ENCODE results near the gene NOL8.

Gene NOL8

DNA sequence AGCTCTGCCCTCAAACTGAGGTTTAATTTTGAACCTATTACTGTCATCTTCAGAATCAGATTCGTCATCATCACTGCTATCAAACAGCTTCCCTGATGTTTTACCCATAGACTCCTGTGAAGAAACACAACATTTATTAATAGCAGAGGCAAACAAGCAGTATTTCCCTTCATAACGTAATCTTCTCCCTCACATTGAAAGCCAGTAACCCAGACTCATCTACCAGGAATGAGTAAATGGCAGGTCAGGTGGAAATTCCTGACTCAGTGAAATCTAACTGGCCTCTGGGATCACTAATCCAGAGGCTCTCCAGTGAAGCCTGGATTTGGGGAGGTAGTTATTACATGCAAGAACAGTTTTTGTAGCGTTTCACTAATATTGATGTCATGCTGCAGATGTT, 14.6 kb downstream of the NOL8 start:
- no peak for DNase-seq

DNA sequence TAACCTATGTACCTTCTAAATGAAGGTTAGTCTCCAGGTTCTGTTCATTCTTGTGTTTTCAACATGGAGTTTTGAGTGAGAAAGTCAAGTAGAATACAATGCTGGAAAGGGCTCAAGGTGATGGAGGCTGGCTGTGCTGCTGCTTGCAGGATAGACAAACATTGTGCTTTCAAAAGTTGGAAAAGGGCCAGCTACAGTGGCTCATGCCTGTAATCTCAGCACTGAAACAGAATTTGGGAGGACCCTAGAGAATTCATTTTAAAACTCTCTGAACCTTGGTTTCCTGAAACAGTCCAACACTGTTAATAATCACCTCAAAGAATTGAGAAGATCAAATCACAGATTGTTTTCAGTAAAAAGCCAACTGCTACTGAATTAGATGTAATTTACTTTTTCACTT, 16.3 kb downstream of the NOL8 start:
- DNase-seq = no peak

DNA sequence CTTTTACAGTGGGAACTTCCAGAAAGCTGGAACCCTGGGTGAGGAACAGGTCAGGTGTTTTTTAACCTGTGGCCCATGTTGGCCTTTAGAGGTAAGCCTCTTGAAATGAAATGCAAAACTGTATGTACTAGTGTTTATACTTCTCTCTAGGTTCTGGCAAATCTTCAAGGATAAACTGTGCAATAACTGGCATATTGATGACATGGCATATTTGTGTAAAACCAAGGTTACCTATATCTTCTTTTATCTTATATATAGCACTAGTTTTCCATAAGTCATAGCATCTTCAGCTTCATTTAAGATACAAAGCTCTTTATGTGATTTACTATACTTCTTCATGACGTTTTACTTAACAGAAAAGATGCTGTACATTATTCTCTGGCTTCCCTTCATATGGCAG, 24.2 kb downstream of the NOL8 start:
- DNase-seq = no peak

DNA sequence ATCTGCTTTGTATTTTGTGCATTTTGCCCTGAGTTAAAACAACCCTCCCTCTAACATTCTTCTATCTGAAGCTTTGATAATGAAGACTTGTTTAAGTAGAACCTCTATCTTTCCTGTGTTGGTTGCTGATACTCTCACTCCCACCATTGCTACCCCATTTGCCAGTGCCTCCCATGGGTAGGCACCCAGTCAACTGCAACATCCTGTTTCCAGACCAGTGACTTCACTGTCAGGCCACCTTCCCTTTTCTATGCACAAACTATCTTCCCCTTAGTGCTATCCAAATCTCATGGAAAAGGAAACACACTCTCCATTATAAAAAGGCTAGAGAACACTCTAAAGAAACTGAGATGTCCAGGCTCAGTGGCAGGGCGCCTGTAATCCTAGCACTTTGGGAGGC, 26.0 kb downstream of the NOL8 start:
- DNase-seq = no peak

DNA sequence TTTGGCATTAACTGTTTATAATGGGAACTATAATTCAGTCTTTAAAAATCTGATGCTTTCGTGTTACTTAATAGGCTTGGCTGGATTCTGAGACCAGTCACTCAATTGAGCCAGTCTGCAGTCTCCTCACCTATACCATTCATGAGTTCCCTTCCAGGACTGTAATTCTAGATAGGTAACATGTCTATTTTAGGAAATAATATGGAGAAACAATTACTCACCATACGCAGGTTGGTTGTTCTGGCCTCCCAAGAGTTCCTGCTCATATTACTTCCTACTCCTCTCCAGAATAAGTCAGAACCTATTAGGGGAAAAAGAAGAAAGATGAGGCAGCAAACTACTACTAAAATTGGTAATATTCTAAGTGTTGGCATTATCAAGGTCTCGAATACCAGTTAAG, 27.1 kb downstream of the NOL8 start:
- no peak for DNase-seq

DNA sequence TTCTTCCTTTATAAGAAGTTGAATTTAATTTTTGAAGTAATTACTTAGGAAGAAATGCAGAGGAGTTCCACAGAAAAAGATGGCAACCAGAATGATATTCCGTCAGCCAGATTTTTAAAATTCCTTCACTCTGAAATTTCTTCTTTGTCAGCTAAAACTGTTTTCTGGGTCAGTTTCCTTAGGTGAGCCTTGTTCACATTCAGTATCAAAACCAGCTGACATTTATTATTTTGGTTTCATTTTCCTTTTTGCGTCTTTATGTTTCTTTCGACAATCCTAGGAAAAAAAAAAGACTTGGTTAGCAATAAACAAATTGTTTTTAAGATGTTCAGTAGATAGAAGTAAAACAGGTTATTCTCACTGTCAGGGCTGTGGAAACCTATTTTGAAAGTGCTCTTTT, 27.5 kb downstream of the NOL8 start:
- DNase-seq = no peak

DNA sequence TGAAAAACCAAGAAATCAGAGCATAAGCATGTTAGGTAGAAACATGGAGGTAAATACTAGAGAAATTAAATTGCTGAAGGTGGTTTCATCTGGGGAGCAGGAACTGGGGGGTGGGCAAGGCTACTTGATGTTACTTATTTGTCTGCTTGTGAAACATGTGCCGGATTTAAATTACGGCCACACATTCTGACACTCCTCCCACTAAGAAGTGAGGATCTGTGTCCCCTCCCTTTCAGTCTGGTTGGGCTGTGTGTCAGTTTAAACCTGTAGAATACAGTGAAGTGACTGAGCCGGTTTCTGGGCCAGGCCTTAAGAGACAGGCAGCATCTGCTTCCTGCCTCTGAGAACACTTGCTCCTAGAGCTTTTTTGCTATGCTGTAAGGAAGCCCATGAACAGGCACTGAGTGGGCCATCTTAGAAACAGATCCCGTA, 29.3 kb downstream of the NOL8 start:
- DNase-seq = no peak

DNA sequence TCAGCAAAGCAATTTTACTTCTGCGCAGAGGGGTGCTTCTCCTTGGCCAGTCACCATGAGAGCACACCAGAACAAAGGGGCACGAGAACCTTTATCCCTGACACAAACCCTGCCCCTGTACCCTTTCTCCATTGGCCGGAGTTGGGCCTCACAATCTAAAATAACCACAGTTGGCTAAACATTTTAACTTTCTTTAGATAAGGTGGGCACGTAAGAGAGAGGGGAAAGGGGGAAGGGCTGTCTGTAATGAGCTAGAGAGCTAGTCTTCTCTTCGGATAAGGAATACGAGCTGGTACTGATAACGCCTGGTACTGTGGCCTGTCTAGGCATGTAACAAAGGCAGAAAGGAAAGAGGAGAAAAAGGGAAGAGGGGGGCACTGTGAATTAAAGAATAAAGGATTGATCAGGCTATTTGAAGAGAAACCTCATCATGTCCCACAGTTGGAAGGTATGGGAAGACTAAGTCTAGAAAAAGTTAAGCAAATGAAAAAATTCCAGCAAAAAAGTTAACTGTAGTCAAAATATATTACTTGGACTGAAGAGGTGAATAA, 29.8 kb downstream of the NOL8 start:
- DNase-seq = no peak

DNA sequence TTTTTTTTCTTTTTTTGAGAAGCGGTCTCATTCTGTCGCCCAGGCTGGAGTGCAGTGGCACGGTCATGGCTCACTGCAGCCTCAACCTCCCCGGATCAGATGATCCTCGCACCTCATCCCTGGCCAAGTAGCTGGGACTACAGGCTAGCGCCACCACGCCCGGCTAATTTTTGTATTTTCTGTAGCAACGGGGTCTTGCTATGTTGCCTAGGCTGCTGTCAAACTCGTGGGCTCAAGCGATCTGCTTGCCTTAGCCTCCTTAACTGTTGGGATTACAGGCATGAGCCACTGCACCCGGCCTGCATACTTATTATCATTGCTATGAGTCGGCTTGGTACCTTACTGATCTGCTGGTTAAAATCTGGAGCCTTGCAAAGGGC, 30.9 kb downstream of the NOL8 start:
- DNase-seq = peak; percentile 19 to 22

DNA sequence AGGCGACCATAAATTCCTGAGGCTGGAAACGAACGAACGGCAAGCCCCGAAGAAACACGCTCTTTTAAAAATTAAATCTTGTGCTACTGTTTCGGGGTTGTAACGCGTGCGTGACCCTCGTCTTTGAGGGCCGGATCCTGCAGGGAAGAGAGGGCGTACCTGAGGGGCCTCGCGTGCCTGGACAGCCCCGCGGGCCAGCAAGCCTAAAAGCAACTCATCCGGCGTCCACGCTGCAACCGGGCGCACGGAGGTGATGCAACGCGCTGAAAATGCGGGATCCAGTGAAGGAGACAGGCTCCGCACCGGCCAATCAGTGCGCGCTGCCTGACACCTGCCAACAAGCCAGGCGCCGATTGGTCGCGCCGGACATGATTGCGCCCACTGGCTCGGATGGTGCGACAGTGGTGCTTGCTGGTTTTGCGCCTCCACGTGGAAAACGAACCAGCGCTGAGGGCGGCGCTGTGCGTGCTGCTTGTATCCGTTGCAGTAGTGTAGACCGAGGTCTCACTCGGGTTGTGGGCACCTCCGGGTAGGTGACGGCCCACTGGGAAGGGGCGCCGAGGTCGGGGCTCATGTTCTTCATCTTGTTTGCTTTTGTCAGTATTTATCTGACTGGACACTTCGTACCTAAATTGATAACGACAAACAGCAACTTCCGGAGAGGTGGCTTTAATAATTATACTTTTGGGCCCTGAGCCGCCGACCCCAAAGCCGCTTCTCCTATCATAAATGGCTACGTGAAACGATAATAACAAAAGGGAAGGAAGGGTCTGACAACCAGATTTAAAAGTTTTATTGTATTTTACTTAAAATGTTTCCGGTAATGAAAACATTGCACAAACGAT, 31.5 kb downstream of the NOL8 start, which contains the start of gene IARS1:
Gene IARS1, minus strand, starts transcription at position 246 of the 845 bp plus-strand sequence. CDS start 4,278 bp downstream, outside the sequence.
- DNase-seq = peak; percentile 100

DNA sequence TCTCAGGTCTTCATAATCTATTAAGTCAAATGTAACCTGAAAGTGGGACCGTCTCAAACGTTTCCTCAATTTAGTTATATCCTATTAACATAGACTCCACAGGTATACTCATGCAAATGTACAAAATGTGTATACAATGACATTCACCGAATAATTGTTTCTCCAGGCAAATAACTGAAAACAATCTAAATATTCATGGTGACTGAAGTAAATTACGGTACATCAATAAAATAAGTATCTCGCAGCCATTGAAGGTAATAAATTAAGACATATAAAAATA, 32.1 kb downstream of the NOL8 start:
- no peak for DNase-seq

DNA sequence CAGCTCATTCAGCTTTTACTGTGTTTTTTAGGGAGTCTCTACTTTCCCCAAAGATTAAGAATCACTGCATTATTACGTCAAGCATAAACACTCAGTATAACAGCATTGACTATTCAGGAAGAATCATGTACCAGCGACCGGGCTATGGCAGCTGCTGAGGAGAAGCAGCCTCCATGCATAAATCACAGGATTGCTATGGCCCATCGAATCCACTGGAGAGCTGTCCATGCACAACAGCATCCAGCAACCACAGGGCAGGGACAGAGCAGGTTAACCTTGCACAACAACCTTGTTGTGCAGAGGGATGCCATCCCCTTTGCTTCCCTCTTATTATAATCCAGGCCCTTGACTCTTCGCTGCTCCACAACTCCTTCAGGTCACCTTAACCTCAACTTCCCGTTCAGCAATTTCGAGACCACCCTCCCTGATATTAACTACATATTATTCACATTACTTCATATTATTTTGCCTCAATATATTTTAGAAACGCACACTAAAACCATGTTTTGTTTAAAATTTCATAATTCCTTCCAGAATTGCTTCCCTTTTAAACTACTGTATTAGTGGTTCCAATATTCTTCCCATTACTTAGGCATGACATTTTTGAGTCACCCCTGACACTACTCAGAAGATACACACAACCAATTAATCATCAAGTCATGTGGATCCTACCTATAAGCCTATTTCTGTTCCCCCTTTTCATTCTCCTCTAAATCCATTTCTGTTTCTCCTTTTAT, 32.6 kb downstream of the NOL8 start:
- DNase-seq = no peak

DNA sequence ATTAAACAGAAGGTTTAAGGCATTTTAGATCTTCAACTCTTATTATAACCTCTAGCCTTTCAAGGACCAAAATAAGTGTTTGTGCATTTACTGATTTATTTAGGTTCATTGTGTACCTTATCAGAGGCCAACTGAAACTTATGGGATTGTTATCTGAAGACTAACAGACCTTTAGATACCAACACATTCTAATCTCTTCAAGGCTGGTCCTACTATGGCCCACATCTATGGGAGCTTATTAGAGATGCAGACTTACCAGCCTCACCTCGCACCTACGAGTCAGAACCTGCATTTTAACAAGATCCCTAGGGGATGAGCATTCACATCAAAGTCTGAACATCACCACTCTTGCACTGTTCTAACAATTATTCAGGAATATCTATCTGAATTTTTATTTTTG, 33.6 kb downstream of the NOL8 start:
- DNase-seq = no peak

DNA sequence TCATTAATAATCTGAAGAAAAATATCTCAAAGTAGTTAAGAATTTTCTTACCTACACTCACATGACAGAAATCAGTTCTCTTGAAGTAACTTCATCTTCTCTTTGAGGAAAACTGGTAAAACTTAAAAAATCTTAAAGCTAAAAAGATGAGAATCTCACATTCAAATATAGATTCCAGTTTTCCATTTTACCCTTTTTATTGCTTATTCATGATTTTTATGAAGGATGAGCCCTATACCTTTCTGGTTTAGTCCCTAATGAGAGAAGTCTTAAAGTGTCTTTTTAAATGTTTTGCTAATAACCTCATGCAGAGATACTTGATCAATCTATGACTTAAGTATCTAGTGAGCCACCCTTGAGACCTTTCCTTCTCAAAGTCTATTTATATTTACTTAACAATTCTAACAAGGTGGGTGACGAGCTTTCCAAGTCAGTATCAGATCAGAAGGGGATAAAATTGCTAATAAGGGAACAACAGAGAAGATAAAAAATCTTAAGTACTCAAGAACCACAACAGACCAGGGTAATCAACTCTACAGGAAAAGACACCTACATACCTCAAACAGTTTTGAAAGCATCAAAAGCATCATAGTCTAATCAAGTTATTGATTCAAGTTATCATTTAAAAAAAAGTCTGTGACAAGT, 34.2 kb downstream of the NOL8 start:
- no peak for DNase-seq

DNA sequence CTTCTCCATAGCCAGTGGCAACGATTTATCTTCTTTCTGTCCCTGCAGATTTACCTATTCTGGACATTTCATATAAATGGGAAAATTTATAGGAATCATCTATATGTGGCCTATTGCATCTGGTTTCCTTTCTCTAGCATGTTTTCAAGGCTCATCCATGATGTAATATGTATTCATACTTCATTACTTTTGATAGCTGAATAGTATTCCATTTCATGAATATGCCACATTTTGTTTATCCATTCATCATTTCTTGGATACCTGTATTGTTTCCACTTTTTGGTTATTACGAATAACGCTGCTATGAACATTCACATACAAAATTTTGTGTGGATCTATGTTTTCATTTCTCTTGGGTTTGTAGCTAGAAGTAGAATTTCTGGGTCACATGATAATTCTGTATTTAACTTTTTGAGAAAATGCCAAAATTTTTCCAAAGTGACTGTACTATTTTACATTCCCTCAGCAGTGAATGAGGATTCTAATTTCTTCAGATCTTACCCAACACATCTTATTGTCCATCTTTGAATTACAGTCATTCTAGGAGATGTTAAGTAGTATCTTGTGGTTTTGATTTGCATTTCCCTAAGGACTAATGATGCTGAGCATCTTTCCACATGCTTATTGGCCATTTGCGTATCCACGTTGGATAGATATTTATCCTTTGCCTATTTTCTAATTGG, 35.3 kb downstream of the NOL8 start:
- no peak for DNase-seq

DNA sequence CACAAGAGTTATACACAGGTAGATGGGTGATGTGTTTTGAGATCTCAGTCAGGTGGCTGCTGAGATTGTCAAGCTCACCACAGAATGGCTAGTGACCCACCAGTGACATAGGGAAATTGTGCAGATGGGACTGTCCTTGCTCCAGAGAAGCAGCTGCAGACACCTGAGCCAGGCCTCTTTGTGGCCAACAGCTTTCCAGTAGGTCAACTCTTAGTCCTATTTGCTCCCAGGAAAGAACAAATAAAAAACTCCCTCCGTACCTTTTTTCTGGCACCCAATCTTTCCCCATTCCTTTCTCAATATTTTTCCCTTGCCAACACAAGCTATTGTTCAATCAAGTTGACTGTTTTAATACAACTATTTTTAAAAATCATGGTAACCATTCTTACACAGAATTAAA, 45.8 kb downstream of the NOL8 start:
- DNase-seq = no peak

DNA sequence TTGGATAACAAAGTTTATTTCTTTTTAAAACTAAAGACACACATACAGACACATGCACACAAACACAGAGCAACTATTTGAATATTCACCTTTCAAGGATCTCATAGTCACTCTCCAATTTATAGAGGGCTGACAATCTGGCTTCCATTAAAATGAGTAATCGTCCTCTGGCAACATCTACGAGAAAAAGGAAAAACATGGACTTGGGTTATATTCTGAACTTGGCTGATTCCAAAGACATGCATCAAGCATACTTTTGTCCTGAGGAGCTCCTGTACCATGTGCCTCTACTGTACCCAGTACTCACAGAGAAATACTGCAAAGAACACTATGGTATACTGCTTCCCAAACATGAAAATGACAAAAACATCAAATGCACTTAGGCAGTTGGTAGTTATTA, 47.0 kb downstream of the NOL8 start:
- DNase-seq = no peak

DNA sequence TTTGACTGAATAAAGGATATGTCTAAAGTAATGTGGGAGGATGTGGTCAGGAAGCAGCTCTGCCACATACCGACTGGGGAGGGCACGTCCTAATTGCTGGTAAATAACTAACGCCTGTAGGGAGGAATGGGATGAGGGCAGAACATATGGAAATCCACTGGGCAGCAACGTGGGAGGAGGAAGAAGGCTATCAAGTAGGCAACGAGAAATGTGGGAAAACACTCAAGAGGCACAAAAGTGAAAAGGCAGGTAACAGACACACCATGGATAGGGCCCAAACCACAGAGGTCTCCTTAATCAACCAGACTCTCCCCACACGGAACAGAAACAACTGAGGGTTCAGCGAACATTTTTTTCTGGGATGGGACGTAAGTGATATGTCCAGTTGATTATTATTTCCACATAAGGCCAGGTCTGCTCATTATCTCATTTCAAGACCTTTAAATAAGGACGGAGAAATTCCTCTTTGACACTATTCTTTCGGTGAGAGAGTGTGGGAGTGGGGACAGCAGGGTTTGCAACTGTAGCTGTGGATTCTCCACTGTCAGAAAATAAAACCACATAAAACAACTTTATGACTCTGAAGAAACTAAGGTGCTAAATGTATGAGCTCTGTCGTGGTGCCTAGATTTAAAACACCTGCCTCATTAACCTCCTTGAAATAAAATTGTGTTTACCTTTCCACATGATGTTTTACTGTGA, 48.7 kb downstream of the NOL8 start:
- no peak for DNase-seq

DNA sequence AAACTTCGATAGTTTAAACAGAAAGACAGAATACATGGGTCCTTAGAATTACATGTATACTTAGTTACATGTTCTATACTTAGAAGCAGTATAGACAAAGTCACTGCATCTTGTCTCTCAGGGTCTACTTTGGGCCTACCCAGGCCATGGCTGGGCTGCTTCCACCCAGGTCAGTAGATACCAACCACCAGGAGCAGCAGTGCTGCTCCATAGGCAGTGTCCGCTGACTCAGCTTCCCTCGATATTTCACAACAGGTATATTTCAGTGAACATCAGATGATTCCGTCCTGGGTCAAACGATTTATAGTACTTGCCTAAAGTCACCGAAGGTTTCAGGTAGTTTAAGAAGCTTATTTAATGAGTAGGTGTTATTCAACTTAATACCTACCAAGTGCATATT, 49.6 kb downstream of the NOL8 start:
- no peak for DNase-seq

DNA sequence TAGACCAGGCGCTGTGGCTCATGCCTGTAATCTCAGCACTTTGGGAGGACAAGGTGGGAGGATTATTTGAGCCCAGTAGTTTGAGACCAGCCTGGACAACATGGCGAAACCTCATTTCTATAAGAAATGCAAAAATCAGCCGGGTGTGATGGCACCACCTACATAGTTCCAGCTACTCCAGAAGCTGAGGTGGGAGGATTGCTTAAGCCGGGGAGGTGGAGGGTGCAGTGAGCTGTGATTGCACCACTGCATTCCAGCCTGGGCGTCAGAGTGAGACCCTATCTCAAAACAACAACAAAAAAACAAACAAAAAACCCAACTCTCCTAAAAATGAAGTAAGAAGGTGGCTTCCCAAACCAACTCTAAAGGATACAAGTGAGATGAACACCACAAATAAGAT, 54.6 kb downstream of the NOL8 start:
- DNase-seq = no peak

DNA sequence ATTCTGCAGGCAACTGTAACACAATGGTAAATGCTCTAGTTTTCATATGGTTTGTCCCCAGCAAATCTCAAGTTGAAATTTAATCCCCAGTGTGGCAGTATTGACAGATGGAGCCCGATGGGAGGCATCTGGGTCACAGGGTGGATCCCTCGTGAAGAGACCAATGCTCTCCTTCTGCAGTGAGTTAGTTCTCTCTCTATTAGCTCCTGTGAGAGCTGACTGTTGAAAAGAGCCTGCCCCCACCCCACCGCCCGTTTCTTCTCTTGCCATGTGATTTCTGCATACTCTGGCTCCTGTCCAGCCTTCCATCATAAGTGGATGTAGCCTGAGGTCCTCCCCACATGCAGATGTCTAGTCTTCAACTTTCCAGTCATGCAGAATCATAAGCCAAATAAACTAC, 58.7 kb downstream of the NOL8 start:
- DNase-seq = no peak

DNA sequence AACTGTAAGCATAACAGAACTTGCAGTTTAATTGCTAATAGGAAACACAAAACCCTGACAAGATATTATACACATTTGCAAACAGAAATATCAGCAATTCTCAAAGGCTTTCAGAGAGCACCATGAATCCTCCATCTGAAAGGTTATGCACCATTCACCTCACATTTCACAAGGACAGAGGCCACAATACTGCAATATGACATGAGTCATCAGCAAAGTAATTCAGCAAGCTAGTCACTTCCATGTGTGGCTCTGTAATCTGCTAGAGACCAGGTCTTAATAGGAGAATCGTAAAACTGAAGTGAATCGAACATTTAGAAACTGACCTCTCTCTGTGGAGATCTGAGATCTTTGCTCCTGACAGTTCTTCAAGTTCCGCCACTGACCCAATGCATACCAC, 60.0 kb downstream of the NOL8 start:
- no peak for DNase-seq

DNA sequence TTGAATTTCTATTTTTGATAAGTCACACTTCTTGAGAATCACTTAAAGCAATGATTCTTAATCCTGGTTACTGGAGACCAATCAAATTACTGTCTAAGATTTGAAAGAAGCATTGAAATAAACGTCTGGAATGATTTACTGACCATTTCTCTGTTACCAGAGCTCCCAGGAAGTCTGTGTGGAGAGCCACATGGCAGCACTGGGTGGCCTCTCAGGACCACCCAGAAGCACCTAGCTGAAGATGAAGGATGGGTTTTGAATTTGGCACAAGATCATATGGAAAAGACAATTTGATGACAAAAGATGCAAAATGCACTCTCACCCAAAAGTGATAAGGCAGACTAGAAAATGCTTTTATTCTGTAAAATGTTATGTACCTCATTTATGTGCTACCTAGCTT, 62.0 kb downstream of the NOL8 start:
- DNase-seq = no peak

All from activated CD4-positive, alpha-beta T cell treated with anti-CD3 and anti-CD28 coated beads, Interleukin-2, amount 50 U/mL, for 48 hours (primary cell).